ENCODE results near the gene CCDC191. TPM values are rescaled to one million over a fixed set of nuclear protein-coding genes. Genes with fewer than 3 reads are reported as not detected.

Gene CCDC191
- total RNA-seq, 6 donors from 2014 or later, result 3.8 to 27.2 (median 9.1) TPM

DNA sequence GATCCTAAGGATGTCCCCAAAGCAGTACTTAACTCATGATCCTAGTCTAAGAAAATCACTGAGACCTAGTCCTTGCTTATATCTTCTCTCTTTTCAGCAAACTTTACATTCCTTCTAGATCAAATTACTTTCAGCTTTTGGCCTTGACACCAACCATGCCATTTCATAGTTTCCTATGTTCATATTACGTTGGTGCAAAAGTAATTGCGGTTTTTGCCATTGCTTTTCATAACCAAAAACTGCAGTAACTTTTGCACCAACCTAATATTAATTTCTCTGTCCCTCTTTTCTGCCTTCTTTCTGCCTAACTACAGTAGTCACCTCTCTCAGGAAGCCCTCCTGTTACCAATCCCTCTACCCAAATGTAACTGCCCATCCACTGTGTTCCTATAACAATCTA, 36.8 kb downstream of the CCDC191 start:
- TF ChIP-seq POLR2A (IDR thresholded peaks at IDR 0.05) (no peak), EP300 (IDR thresholded peaks at IDR 0.05) (no peak), POLR2AphosphoS5 (IDR thresholded peaks at IDR 0.05) (no peak)
- TF ChIP-seq, protein P1, sequence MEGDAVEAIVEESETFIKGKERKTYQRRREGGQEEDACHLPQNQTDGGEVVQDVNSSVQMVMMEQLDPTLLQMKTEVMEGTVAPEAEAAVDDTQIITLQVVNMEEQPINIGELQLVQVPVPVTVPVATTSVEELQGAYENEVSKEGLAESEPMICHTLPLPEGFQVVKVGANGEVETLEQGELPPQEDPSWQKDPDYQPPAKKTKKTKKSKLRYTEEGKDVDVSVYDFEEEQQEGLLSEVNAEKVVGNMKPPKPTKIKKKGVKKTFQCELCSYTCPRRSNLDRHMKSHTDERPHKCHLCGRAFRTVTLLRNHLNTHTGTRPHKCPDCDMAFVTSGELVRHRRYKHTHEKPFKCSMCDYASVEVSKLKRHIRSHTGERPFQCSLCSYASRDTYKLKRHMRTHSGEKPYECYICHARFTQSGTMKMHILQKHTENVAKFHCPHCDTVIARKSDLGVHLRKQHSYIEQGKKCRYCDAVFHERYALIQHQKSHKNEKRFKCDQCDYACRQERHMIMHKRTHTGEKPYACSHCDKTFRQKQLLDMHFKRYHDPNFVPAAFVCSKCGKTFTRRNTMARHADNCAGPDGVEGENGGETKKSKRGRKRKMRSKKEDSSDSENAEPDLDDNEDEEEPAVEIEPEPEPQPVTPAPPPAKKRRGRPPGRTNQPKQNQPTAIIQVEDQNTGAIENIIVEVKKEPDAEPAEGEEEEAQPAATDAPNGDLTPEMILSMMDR (IDR thresholded peaks at IDR 0.05), result no peak
- H3K36me3 ChIP-seq, result no peaks in the 10 kb centered on the region
- H3K4me1 ChIP-seq, result no peaks in the 10 kb centered on the region
- ATAC-seq (ENCODE audit: low FRiP score in 2 of 2) (no peak), DNase-seq (no peak)
- no peak overlapping the region for H3K27ac ChIP-seq
- H3K4me3 ChIP-seq, result no peak overlapping the region
- WGBS, 2 donors, result 94 to 100% methylated on average over 2 of the region's 2 CpGs
- H3K9me3 ChIP-seq, result no peaks in the 10 kb centered on the region
- H3K27me3 ChIP-seq, result no peaks in the 10 kb centered on the region

DNA sequence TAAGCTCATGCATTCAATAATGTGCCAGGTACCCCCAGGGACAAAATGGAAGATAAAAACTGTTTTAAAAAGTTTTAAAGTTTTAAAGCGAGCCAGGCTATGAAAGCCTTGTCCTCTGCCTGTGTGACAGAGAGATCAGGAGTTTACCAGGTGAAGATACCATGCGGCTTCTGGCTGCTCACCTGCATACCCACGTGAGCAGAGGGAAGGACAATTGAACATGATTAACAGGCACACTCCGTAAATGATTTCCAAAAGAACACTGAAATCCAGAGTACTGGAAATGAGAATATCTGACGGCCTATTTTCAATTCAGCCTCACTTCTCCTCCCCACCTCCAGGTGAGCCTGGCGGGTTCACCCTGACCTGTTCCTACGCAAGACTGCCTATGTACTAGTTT, 42.1 kb downstream of the CCDC191 start:
- TF ChIP-seq, protein P1 (IDR thresholded peaks at IDR 0.05), result no peak
- TF ChIP-seq POLR2AphosphoS5 (IDR thresholded peaks at IDR 0.05) (no peak), POLR2A (IDR thresholded peaks at IDR 0.05) (no peak), EP300 (IDR thresholded peaks at IDR 0.05) (no peak)
- Histone ChIP-seq H3K9me3 (no peaks in the 10 kb centered on the region), H3K4me3 (no peak overlapping the region), H3K27me3 (no peaks in the 10 kb centered on the region), H3K36me3 (peaks cover 0 to 10% (median 0%) of the 10 kb centered on the region in 4 donors), H3K4me1 (no peaks in the 10 kb centered on the region), H3K27ac (no peak overlapping the region)
- 94 to 96% methylated on average over 7 of the region's 7 CpGs for WGBS, 2 donors
- DNase-seq (no peak), ATAC-seq (ENCODE audit: low FRiP score in 2 of 2) (no peak)

DNA sequence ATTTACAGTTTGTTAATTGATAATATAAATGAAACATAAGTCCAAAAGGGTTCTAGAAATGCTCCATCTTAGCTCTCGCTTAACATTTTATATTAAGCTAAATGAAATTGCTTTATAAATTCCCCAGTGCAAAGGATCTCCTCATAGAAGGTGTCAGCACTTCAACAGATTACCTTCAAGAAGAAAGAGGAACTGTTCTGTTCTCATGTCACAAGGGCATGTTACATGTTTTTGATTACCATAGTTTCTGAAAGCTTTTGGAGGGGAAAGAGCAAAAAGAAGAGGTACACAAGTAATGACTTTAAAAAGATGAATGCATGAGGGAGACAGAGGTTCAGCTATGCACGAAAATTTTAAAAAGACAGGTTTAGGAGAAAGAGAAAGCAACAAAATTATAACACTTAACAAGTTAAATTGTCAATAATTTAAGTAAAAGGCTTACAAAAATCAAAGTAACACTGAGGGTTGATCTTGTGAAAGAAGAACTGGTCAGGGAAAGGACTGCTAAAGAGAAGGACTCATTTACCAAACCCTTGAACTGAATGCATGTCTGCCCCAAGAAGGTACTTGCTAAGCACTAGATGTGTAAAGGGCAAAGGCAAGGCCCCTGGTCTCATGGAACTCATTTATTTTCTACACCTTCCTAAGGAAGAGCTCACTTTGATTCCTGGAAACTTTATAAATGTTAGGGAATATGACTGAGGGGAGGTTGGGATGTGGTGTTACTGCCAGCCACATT, 45.1 kb downstream of the CCDC191 start:
- Histone ChIP-seq H3K4me3 (no peak overlapping the region), H3K27ac (no peak overlapping the region), H3K36me3 (peaks cover 0 to 15% (median 0%) of the 10 kb centered on the region in 4 donors), H3K4me1 (no peaks in the 10 kb centered on the region), H3K9me3 (no peaks in the 10 kb centered on the region), H3K27me3 (no peaks in the 10 kb centered on the region)
- TF ChIP-seq EP300 (IDR thresholded peaks at IDR 0.05) (no peak), POLR2A (IDR thresholded peaks at IDR 0.05) (no peak), POLR2AphosphoS5 (IDR thresholded peaks at IDR 0.05) (no peak)
- TF ChIP-seq, protein P1 (IDR thresholded peaks at IDR 0.05), result no peak
- 93 to 98% methylated on average over 2 of the region's 2 CpGs for WGBS, 2 donors
- no peak for ATAC-seq (ENCODE audit: low FRiP score in 2 of 2)
- no peak for DNase-seq

DNA sequence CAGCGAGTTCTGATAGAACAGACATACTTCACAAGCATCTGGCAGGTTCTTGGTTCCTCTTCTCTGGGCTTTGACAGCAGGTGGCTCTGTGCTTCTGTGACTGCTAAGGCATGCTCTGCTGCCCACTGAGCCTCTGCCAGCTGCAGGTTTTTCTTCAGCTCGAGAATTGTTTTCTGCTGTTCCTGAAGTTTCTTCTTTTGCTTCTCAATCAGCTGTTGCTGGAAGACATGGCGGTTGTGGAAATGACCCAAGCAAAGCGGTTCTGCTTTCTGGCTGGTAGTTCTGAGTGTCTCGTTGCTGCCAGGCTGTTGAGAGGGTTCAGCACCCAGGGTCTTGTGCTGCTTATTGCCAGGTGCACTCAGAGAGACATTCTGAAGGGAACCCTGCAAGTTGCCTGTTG, 50.8 kb downstream of the CCDC191 start:
- peaks cover 0 to 31% (median 8%) of the 10 kb centered on the region in 4 donors for H3K36me3 ChIP-seq
- no peaks in the 10 kb centered on the region for H3K27me3 ChIP-seq
- H3K9me3 ChIP-seq, result no peaks in the 10 kb centered on the region
- H3K4me1 ChIP-seq, result no peaks in the 10 kb centered on the region
- ATAC-seq (ENCODE audit: low FRiP score in 2 of 2) (no peak), DNase-seq (no peak)
- TF ChIP-seq POLR2AphosphoS5 (IDR thresholded peaks at IDR 0.05) (no peak), POLR2A (IDR thresholded peaks at IDR 0.05) (no peak), EP300 (IDR thresholded peaks at IDR 0.05) (no peak)
- TF ChIP-seq, protein P1 (IDR thresholded peaks at IDR 0.05), result no peak
- no peak overlapping the region for H3K4me3 ChIP-seq
- H3K27ac ChIP-seq, result no peak overlapping the region
- WGBS, 2 donors, result 92 to 96% methylated on average over 5 of the region's 5 CpGs

DNA sequence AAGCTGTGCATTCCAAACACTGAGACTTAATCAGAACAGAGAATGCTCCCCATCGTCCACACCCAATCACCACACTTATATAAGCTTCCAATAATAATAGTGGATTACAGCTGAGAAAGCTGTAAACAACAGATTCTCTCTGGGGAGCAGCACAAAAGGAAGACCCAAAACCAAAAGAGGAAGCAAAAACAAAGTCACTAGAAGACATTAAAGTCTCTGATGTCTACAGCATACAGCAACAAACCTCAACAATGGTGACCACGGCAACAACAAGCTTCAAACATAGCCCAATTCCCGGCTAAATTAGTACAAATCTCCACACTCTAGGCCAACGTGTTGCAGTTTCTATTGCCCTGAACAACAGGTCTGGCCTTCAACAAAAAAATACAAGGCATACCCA, 70.8 kb downstream of the CCDC191 start:
- H3K4me1 ChIP-seq, result no peaks in the 10 kb centered on the region
- TF ChIP-seq POLR2AphosphoS5 (IDR thresholded peaks at IDR 0.05) (no peak), POLR2A (IDR thresholded peaks at IDR 0.05) (no peak), EP300 (IDR thresholded peaks at IDR 0.05) (no peak)
- no peaks in the 10 kb centered on the region for H3K27me3 ChIP-seq
- H3K27ac ChIP-seq, result no peak overlapping the region
- no peak overlapping the region for H3K4me3 ChIP-seq
- 62 to 71% methylated on average over 4 of the region's 4 CpGs for WGBS, 2 donors
- peaks cover 0 to 9% (median 3%) of the 10 kb centered on the region in 4 donors for H3K36me3 ChIP-seq
- ATAC-seq (ENCODE audit: low FRiP score in 2 of 2), result no peak
- no peaks in the 10 kb centered on the region for H3K9me3 ChIP-seq
- no peak for DNase-seq
